ENCODE data around the gene L3MBTL2.

DNA sequence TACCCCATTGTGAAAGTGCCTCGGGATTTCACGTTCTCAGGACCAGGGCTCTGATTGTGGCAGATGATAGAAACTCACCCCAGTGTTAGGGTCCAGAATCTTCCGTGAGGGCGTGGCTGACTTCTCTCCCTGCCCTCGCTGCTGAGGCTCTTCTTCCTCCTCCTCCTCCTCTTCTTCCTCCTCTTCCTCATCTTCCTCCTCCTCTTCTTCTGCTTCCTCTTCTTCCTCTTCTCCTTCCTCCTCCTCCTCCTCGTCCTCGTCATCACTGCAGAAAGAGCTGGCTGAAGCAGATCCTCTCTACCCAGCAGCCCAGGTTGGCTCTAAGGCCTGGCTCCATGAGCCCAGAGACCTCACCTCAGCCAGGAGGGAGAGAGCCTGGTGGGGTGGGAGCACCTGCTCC is 49.1 kb downstream of the L3MBTL2 start:
- TF ChIP-seq TCF4 (CRISPR knock-in tag; IDR thresholded peaks at IDR 0.05; ENCODE audit: borderline replicate concordance) = no peak
- no peak for TF ChIP-seq RARB (CRISPR knock-in tag; IDR thresholded peaks at IDR 0.05)
- no peak for TF ChIP-seq ZNF8 (CRISPR knock-in tag; IDR thresholded peaks at IDR 0.05)
- TF ChIP-seq, protein P1, sequence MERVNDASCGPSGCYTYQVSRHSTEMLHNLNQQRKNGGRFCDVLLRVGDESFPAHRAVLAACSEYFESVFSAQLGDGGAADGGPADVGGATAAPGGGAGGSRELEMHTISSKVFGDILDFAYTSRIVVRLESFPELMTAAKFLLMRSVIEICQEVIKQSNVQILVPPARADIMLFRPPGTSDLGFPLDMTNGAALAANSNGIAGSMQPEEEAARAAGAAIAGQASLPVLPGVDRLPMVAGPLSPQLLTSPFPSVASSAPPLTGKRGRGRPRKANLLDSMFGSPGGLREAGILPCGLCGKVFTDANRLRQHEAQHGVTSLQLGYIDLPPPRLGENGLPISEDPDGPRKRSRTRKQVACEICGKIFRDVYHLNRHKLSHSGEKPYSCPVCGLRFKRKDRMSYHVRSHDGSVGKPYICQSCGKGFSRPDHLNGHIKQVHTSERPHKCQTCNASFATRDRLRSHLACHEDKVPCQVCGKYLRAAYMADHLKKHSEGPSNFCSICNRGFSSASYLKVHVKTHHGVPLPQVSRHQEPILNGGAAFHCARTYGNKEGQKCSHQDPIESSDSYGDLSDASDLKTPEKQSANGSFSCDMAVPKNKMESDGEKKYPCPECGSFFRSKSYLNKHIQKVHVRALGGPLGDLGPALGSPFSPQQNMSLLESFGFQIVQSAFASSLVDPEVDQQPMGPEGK (CRISPR knock-in tag; IDR thresholded peaks at IDR 0.05; ENCODE audit: borderline replicate concordance) = no peak
- TF ChIP-seq, protein P2, sequence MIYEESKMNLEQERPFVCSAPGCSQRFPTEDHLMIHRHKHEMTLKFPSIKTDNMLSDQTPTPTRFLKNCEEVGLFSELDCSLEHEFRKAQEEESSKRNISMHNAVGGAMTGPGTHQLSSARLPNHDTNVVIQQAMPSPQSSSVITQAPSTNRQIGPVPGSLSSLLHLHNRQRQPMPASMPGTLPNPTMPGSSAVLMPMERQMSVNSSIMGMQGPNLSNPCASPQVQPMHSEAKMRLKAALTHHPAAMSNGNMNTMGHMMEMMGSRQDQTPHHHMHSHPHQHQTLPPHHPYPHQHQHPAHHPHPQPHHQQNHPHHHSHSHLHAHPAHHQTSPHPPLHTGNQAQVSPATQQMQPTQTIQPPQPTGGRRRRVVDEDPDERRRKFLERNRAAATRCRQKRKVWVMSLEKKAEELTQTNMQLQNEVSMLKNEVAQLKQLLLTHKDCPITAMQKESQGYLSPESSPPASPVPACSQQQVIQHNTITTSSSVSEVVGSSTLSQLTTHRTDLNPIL (CRISPR knock-in tag; IDR thresholded peaks at IDR 0.05; ENCODE audit: low read depth) = no peak
- TF ChIP-seq, protein P3, sequence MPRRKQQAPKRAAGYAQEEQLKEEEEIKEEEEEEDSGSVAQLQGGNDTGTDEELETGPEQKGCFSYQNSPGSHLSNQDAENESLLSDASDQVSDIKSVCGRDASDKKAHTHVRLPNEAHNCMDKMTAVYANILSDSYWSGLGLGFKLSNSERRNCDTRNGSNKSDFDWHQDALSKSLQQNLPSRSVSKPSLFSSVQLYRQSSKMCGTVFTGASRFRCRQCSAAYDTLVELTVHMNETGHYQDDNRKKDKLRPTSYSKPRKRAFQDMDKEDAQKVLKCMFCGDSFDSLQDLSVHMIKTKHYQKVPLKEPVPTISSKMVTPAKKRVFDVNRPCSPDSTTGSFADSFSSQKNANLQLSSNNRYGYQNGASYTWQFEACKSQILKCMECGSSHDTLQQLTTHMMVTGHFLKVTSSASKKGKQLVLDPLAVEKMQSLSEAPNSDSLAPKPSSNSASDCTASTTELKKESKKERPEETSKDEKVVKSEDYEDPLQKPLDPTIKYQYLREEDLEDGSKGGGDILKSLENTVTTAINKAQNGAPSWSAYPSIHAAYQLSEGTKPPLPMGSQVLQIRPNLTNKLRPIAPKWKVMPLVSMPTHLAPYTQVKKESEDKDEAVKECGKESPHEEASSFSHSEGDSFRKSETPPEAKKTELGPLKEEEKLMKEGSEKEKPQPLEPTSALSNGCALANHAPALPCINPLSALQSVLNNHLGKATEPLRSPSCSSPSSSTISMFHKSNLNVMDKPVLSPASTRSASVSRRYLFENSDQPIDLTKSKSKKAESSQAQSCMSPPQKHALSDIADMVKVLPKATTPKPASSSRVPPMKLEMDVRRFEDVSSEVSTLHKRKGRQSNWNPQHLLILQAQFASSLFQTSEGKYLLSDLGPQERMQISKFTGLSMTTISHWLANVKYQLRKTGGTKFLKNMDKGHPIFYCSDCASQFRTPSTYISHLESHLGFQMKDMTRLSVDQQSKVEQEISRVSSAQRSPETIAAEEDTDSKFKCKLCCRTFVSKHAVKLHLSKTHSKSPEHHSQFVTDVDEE (CRISPR knock-in tag; IDR thresholded peaks at IDR 0.05) = no peak
- no peak for TF ChIP-seq ISL1 (CRISPR knock-in tag; IDR thresholded peaks at IDR 0.05)
- TF ChIP-seq ZFP3 (CRISPR knock-in tag; IDR thresholded peaks at IDR 0.05) = no peak
- TF ChIP-seq ZFP30 (CRISPR knock-in tag; IDR thresholded peaks at IDR 0.05) = no peak
